ENCODE measurements around the gene CCSER1. TPM values are rescaled to one million over a fixed set of nuclear protein-coding genes. Genes with fewer than 3 reads are reported as not detected.

CCSER1 gene
- total RNA-seq, 1 donor from 2014 or later, result 13.3 TPM

GRCh38 chr4:90946945-90947344 lies 819.8 kb downstream of the CCSER1 start:
- no peak for DNase-seq
- intact Hi-C loops (cut with micrococcal nuclease), result no loop called here
- ATAC-seq, result no peak

- ATAC-seq, result no peak
- DNase-seq, result no peak
- intact Hi-C loops (cut with micrococcal nuclease), result no loop called here
These were observed 823.2 kb downstream of the CCSER1 start for GRCh38 chr4:90950385-90950841.

- intact Hi-C loops (cut with micrococcal nuclease), result no loop called here
- no peak for DNase-seq
- no peak for ATAC-seq
These were observed 823.8 kb downstream of the CCSER1 start for GRCh38 chr4:90951037-90951436.

- intact Hi-C loops (cut with micrococcal nuclease), result no loop called here
- ATAC-seq, result no peak
- no peak for DNase-seq
These were observed 831.2 kb downstream of the CCSER1 start for GRCh38 chr4:90958256-90958895.

- DNase-seq, result no peak
- intact Hi-C loops (cut with micrococcal nuclease), result no loop called here
- no peak for ATAC-seq
These were observed 833.2 kb downstream of the CCSER1 start for GRCh38 chr4:90960433-90960832.

- DNase-seq (no peak), ATAC-seq (no peak)
- intact Hi-C loops (cut with micrococcal nuclease), result no loop called here
These were observed 833.6 kb downstream of the CCSER1 start for GRCh38 chr4:90960840-90961239.

DNA sequence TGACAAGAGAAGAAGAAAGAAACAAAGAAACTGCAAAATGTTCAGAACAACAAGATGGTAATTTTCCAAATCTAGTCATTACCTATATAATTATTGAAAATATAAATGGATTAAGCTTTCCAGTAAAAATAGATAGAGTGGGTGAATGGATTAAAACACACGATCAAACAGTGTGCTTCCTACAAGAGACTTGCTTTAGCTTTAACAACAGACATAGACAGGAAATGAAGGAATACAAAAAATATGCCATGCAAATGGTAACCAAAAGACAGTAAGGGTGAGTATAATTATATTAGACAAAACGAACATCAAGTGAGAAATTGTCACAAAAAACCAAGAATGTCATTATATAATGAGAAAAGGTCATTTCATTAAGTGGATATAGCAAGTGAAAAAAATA lies 842.8 kb downstream of the CCSER1 start:
- no peak for DNase-seq
- intact Hi-C loops (cut with micrococcal nuclease), result no loop called here
- no peak for ATAC-seq

DNA sequence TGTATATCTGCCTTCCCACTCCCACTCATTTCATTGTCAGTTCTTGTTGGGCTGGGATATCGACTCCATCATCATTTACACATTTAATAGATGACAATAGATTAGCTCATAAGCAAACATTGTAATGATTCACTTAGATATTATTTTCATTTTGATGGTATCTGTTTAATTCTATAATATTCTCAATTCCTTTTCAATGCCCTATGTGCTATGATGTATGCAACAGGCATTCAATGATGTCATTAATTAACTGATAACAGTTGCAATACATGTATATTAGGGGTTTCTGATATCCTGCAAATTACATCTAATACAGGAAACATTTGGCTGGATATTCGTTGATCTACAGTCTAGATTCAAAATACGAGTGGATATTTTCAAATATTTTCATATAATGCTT lies 850.5 kb downstream of the CCSER1 start:
- ATAC-seq (no peak), DNase-seq (no peak)
- intact Hi-C loops (cut with micrococcal nuclease), result no loop called here

DNA sequence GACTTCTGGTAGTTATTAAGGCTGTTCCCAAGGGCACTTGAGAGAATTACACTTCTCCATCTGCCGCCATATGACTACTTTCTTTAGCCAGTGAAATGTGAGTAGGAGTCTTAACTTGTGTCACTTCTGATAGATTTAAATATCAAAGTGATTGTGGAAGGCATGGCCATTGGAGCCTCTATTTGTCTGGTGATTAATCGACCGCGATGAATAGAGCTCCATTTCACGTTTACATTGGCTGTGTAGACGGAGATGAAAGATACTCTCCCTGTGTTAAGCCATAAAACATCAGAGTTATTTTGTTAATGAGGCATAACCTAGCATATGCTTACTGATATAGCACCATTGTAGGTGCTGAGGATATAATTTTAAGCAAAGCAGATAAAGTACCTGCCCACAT lies 852.4 kb downstream of the CCSER1 start:
- no peak for ATAC-seq

DNA sequence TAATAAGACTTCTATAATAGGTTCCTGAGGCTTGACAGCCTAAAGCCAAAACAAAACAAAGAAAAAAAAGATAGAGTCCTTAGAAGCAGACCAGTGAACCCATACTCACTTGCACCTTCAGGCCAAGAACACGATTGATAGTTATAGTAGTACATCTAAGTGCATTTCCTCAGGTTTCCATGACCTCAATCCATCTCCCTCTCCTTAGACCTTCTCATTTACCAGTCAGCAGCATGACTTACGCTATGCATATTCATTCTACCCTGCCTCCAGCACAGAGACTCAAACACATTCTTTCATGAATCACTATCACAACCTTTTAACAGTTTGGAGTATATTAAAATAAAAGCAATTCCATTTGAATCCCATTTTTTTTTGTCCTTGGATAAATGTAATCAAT lies 855.6 kb downstream of the CCSER1 start:
- ATAC-seq (no peak), DNase-seq (no peak)
- intact Hi-C loops (cut with micrococcal nuclease), result no loop called here

More for the DNA sequence above, 852.4 kb downstream of the CCSER1 start:
- intact Hi-C loops (cut with micrococcal nuclease), result no loop called here
- DNase-seq, result no peak

- DNase-seq (no peak), ATAC-seq (no peak)
- intact Hi-C loops (cut with micrococcal nuclease), result no loop called here
These were observed 863.1 kb downstream of the CCSER1 start for GRCh38 chr4:90990284-90990683.

- DNase-seq (no peak), ATAC-seq (no peak)
- intact Hi-C loops (cut with micrococcal nuclease), result no loop called here
These were observed 865.0 kb downstream of the CCSER1 start for GRCh38 chr4:90992213-90992612.

GRCh38 chr4:90994851-90995574 lies 867.8 kb downstream of the CCSER1 start:
- ATAC-seq, result no peak
- intact Hi-C loops (cut with micrococcal nuclease), result no loop called here
- no peak for DNase-seq

GRCh38 chr4:90995996-90996395 lies 868.8 kb downstream of the CCSER1 start:
- DNase-seq (no peak), ATAC-seq (no peak)
- intact Hi-C loops (cut with micrococcal nuclease), result no loop called here

DNA sequence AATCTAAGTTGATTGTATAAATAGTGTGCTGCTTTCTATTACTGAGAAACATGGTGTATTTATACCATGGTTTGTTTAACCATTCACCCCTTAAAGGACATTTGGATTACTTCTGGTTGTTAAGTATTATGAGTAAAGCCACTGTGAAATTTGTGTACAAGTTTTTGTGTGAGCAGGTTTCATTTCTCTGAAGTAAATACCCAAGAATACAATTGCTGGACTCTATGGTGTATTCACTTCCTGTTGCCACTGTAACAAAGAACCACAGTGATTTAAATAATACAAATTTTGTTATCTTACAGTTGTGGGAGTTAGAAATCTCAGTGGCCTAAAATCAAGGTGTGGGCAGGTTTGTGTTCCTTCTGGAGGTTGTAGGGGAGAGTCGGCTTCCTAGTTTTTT lies 869.6 kb downstream of the CCSER1 start:
- DNase-seq (no peak), ATAC-seq (no peak)
- intact Hi-C loops (cut with micrococcal nuclease), result no loop called here

GRCh38 chr4:91015861-91016260 lies 888.7 kb downstream of the CCSER1 start:
- intact Hi-C loops (cut with micrococcal nuclease), result no loop called here
- DNase-seq (no peak), ATAC-seq (no peak)

DNA sequence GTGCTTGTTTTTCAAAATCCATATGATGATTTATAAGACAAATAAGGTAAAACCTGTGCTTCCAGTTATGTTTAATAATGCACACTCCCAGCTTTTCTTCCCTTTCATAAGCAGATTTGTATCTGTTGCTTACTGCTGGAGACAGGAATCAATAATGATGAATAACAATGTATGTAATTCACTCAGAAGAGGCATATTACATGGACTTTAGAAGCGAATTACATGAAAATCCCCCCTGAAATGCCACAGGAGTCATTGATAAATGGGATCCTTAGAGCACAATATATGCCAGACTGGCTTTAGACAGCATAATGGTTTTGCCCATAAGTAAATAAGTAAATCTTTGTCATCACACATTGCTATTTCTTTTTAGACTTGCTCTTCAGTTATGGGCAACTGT lies 892.3 kb downstream of the CCSER1 start:
- no peak for DNase-seq
- ATAC-seq, result no peak
- intact Hi-C loops (cut with micrococcal nuclease), result no loop called here

DNA sequence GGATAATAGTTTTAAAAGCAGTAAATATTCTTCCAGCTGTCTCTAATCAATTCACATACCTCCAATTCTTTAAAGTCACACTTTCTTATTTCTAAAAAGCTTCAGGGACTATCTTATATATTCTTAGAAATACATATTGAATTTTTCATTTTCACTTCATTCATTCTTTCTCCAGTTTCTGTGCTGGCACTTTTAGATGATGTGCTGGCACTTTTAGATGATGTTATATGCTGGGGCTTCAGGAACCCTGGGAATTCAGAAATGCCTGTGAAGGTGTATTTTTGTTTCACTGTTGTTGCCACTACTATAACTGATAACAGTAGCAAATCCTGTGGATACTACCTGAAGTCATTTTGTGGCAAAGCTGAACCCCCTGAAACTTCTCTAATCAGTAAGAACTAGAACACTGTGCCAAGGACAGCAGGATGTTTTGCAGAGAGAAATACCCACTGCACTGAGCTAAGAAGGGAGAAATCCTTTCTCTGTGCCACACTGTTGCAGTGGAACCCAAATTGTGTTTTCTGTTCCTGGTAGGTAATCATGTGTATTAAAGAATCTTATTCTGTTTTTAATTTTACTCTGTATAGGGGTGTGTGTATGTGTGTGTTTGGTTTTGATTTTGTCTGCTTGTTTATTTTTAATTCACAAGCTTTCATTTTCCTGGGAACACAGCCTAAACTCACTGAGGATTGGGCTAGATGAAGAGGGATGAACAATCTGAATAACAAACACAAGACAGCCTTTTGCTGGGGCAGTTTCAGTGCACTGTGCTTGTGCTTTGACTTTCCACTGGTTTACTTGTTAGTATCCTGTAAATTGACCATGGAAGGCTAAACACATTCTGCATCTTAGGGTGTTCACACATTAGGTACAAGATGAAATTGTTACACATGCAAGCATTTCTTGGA lies 898.3 kb downstream of the CCSER1 start:
- ATAC-seq (no peak), DNase-seq (no peak)
- intact Hi-C loops (cut with micrococcal nuclease), result loop anchor here (1.0 kb wide), 1 partner anchor 38 kb away; no protein-coding TSS in a partner anchor

- ATAC-seq (no peak), DNase-seq (no peak)
- intact Hi-C loops (cut with micrococcal nuclease), result no loop called here
These were observed 901.0 kb downstream of the CCSER1 start for GRCh38 chr4:91028228-91028627.

DNA sequence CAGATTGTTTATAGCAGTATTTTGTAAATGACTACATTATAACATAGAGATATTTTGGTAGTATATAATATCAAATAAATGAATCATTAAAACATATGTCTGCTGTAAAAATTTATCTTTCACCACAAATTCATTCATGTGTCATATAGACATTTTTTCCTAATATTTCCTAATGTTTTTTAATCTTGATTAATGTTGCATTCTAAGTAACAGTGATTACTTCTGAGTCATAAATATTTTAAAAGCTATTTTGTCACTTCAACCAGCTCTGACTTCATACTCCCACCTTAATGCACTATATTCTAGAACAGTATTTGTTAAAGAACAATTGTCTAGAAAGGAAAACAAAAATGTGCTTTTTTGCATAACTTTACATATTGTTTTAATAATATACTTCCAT lies 904.6 kb downstream of the CCSER1 start:
- DNase-seq (no peak), ATAC-seq (no peak)
- intact Hi-C loops (cut with micrococcal nuclease), result no loop called here
